GM12878 (cell line): ENCODE results near the gene GNAI2. TPM values are rescaled to one million over a fixed set of nuclear protein-coding genes. Genes with fewer than 3 reads are reported as not detected.

Experiments used
- ATF7 ChIP-seq: fragments of 450-650 bp; IDR thresholded peaks from 2 replicates; pipeline ENCODE4 v1.6.1; 2016; ENCODE audit warnings: low read depth, mild to moderate bottlenecking
- BACH1 ChIP-seq: fragments of 450-650 bp; IDR thresholded peaks from 2 replicates; pipeline ENCODE4 v1.6.1; 2017; ENCODE audit warnings: mild to moderate bottlenecking, borderline replicate concordance
- CREM ChIP-seq: IDR thresholded peaks from 2 replicates; pipeline ENCODE4 v1.6.1; 2014; ENCODE audit warnings: antibody characterized with exemption, low read depth
- HCFC1 ChIP-seq: fragments of 150-350 bp; IDR thresholded peaks from 2 replicates; pipeline ENCODE4 v1.6.1; 2014; ENCODE audit warnings: low read length
- MYC ChIP-seq: IDR thresholded peaks from 2 replicates; pipeline ENCODE4 v1.6.1; 2011; ENCODE audit warnings: mild to moderate bottlenecking, low read length, moderate library complexity, inconsistent platforms; ENCODE audit not compliant: insufficient read depth, insufficient replicate concordance, insufficient read length, severe bottlenecking
- PAX8 ChIP-seq: fragments of 450-650 bp; IDR thresholded peaks from 2 replicates; pipeline ENCODE4 v1.6.1; 2017; ENCODE audit warnings: mild to moderate bottlenecking, moderate library complexity
- PRDM15 ChIP-seq: fragments of 450-650 bp; formaldehyde crosslinking; IDR thresholded peaks from 2 replicates; pipeline ENCODE4 v1.4.0; 2020; ENCODE audit warnings: mild to moderate bottlenecking, moderate library complexity
- SMAD1 ChIP-seq: fragments of 450-650 bp; IDR thresholded peaks from 2 replicates; pipeline ENCODE4 v1.6.1; 2018; ENCODE audit warnings: mild to moderate bottlenecking, low read depth; ENCODE audit not compliant: partially characterized antibody
- SREBF2 ChIP-seq: IDR thresholded peaks from 2 replicates; pipeline ENCODE4 v1.6.1; 2012; ENCODE audit warnings: mild to moderate bottlenecking, low read length
- TCF12 ChIP-seq: IDR thresholded peaks from 2 replicates; pipeline ENCODE4 v1.6.1; 2011; ENCODE audit warnings: low read depth, mild to moderate bottlenecking, low read length
- YBX1 ChIP-seq: fragments of 450-650 bp; IDR thresholded peaks from 2 replicates; pipeline ENCODE4 v1.6.1; 2016; ENCODE audit warnings: antibody characterized with exemption
- ZNF24 ChIP-seq: fragments of 450-650 bp; IDR thresholded peaks from 2 replicates; pipeline ENCODE4 v1.6.1; 2017; ENCODE audit warnings: antibody characterized with exemption, mild to moderate bottlenecking
- ZNF274 ChIP-seq: IDR thresholded peaks from one replicate; pipeline ENCODE4 v1.8.0; 2011; ENCODE audit not compliant: insufficient read length, insufficient read depth
- ZNF592 ChIP-seq: fragments of 450-650 bp; IDR thresholded peaks from 2 replicates; pipeline ENCODE4 v1.6.1; 2017; ENCODE audit warnings: mild to moderate bottlenecking, moderate library complexity
- ZNF622 ChIP-seq: fragments of 450-650 bp; IDR thresholded peaks from 2 replicates; pipeline ENCODE4 v1.6.1; 2017; ENCODE audit warnings: mild to moderate bottlenecking, inconsistent platforms
- polyA plus RNA-seq, 11 experiments: library from polyadenylated mRNA; depleted of rRNA in 4 of 11; unstranded in 6 of 11; stranded (reverse) in 5 of 11; fragments of >200 nt; fragmentation: Nextera tagmentation in 4 of 11; fragmentation: Illumina TruSeq in 1 of 11; extraction: Ambion mirVana in 4 of 11; extraction: Trizol in 1 of 11; gene quantifications; 1 replicate in 1 of 11; 2 replicates in 10 of 11; pipeline versions ENCODE4 v1.2.1 to v1.2.3, GENCODE V29; 2011 to 2016; ENCODE audit warnings: inconsistent platforms in 2 of 11, missing spikeins in 2 of 11, low read depth in 1 of 11
- total RNA-seq, 4 experiments: library from RNA; depleted of rRNA in 3 of 4; stranded (reverse); fragments of >200 nt in 3 of 4; fragmentation: Illumina TruSeq in 1 of 4; extraction: Trizol in 1 of 4; gene quantifications; 2 replicates each; pipeline versions ENCODE4 v1.2.1 to v1.2.3, GENCODE V29; 2013 to 2021
- TF ChIP-seq, protein P1 (sequence below): fragments of 450-650 bp; IDR thresholded peaks from 2 replicates; pipeline ENCODE4 v1.6.1; 2017; ENCODE audit warnings: low read depth, mild to moderate bottlenecking, moderate library complexity
- TF ChIP-seq, protein P2 (sequence below): fragments of 450-650 bp; formaldehyde crosslinking; IDR thresholded peaks from 2 replicates; pipeline ENCODE4 v1.5.0; 2022; ENCODE audit warnings: mild to moderate bottlenecking, missing genetic modification characterization

Gene GNAI2
- total and polyA plus RNA-seq, 10 of the 15 experiments (the other 5 are each of a cell fraction or from before 2014, with no cell fraction given): 5.0 to 346 (median 237) TPM

DNA sequence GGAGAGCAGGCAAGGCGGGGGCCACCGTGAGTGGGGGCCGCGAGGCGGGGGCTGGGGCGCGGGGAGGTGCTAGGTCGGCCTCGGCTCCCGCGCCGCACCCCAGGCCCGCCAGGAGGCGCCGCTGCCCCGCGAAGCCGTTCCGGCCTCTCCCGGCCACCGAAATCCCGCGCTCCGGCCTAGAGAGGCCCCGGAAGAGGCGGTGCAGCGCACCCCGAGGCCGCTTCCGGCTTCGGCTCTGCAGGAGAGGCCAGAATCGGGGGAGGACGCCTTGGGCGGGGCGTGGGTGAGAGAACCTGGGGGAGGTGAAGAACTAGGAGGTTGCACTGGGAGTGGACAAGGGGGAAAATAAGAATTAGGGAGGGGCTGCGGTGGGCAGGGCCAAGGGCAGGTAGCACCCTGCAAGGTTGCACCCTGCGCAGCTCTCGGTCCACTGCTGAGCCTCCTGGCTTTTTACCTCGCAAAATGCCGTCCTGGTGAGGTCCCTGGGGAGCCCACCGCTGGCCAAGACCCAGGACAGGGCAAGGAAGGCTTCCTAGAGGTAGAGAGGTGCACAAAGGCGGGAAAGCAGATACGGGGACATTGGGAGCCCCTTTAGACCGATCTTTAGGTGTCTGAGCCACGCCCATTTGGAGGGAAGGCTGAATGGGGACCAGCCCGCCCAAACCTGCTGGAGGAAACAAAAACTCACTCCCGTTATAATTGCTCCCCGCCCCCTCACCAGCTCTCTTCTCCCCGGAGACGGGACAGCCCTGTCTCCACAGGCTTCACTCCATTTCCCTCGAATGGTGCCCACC, 8.4 kb upstream of the GNAI2 start (continued):
- TF ChIP-seq SREBF2 (0 out of 2 replicates have a peak, but pooled peaks have one; percentile 18), ZNF592 (peak; percentile 73), ZNF274 (no peak), ATF7 (peak; percentile 48), PAX8 (no peak), SMAD1 (no peak), HCFC1 (peak; percentile 70), YBX1 (no peak), PRDM15 (CRISPR knock-in tag) (no peak), TCF12 (peak; percentile 56; the same call in 1 of the 2 replicates), ZNF24 (peak; percentile 70; the same call in 1 of the 2 replicates), BACH1 (peak; percentile 47; the same call in 1 of the 2 replicates), ZNF622 (no peak), MYC (no peak), CREM (peak; percentile 67; the same call in 1 of the 2 replicates)
- TF ChIP-seq, protein P1, sequence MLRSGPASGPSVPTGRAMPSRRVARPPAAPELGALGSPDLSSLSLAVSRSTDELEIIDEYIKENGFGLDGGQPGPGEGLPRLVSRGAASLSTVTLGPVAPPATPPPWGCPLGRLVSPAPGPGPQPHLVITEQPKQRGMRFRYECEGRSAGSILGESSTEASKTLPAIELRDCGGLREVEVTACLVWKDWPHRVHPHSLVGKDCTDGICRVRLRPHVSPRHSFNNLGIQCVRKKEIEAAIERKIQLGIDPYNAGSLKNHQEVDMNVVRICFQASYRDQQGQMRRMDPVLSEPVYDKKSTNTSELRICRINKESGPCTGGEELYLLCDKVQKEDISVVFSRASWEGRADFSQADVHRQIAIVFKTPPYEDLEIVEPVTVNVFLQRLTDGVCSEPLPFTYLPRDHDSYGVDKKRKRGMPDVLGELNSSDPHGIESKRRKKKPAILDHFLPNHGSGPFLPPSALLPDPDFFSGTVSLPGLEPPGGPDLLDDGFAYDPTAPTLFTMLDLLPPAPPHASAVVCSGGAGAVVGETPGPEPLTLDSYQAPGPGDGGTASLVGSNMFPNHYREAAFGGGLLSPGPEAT: peak; percentile 36; the same call in 1 of the 2 replicates
- TF ChIP-seq, protein P2, sequence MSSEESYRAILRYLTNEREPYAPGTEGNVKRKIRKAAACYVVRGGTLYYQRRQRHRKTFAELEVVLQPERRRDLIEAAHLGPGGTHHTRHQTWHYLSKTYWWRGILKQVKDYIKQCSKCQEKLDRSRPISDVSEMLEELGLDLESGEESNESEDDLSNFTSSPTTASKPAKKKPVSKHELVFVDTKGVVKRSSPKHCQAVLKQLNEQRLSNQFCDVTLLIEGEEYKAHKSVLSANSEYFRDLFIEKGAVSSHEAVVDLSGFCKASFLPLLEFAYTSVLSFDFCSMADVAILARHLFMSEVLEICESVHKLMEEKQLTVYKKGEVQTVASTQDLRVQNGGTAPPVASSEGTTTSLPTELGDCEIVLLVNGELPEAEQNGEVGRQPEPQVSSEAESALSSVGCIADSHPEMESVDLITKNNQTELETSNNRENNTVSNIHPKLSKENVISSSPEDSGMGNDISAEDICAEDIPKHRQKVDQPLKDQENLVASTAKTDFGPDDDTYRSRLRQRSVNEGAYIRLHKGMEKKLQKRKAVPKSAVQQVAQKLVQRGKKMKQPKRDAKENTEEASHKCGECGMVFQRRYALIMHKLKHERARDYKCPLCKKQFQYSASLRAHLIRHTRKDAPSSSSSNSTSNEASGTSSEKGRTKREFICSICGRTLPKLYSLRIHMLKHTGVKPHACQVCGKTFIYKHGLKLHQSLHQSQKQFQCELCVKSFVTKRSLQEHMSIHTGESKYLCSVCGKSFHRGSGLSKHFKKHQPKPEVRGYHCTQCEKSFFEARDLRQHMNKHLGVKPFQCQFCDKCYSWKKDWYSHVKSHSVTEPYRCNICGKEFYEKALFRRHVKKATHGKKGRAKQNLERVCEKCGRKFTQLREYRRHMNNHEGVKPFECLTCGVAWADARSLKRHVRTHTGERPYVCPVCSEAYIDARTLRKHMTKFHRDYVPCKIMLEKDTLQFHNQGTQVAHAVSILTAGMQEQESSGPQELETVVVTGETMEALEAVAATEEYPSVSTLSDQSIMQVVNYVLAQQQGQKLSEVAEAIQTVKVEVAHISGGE (CRISPR knock-in tag): peak; percentile 70
